Left ventricle myocardium superior (tissue), 1 donor: ENCODE results near the gene KIF3A. TPM values are rescaled to one million over a fixed set of nuclear protein-coding genes. Genes with fewer than 3 reads are reported as not detected.

ENCODE experiments used
- ATAC-seq: fragments of 200-7000 bp; cut with Tn5 transposase; one replicate; pipeline ENCODE4 v1.9.1; 2020; ENCODE audit warnings: mild to moderate bottlenecking, moderate library complexity
- DNase-seq: peaks from one replicate; pipeline ENCODE4 v3.0.0-alpha.2; 2020
- intact Hi-C: fragments of 100-400 bp; cut with micrococcal nuclease; formaldehyde crosslinking; loops from one replicate; pipeline ENCODE4 v1.11.0; 2022
- total RNA-seq: library from RNA; stranded (reverse); fragmentation: NEBNext Ultra II Directional; extraction: Animal tissue kit (Norgen Biotek cat#: 25700); gene quantifications from one replicate; pipeline ENCODE4 v1.2.1, GENCODE V29; 2021
- donor health status: DM: no; HTN: yes; CAD: no; lungs with severe emphysema.

Gene KIF3A
- total RNA-seq, 1 donor from 2014 or later: 12.4 TPM

DNA sequence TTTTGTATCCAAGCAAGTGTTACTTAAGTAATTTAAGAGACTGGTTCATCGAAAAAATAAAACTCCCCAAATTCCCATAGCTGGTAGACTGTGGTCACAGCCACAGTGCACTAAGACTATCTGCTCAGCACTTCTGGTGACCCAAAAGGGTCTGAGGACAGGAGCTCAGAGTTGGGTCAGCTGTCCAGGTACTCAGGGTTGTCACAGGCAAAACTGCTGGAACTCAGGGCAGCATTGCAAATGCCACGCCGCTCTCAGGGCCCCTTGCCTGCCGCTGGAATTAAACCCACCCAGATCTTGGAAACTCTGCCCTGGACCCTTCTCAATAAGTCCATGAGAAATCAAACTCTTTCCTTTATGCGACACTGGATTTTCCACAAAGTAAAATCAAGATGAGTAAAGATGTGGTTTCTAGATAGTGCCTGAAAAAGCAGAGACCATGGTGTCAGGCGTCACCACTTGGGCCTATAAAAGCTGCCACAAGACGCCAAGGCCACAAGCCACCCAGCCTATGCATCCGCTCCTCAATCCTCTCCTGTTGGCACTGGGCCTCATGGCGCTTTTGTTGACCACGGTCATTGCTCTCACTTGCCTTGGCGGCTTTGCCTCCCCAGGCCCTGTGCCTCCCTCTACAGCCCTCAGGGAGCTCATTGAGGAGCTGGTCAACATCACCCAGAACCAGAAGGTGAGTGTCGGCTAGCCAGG is 79.5 kb downstream of the KIF3A start, which contains the start of gene IL13:
TSS of gene IL13 (plus strand) at position 498 of the 705 bp plus-strand sequence. CDS start at position 512, 14 bp downstream.
- no peak for ATAC-seq
- intact Hi-C loops: no loop called here
- DNase-seq: no peak

- intact Hi-C loops: no loop called here
- no peak for DNase-seq
- ATAC-seq: no peak
Observed at GRCh38 chr5:132656774-132657355, 80.5 kb downstream of the KIF3A start.

GRCh38 chr5:132655821-132656773 is 81.2 kb downstream of the KIF3A start:
- ATAC-seq (peak; percentile 20), DNase-seq (no peak)
- intact Hi-C loops: no loop called here

DNA sequence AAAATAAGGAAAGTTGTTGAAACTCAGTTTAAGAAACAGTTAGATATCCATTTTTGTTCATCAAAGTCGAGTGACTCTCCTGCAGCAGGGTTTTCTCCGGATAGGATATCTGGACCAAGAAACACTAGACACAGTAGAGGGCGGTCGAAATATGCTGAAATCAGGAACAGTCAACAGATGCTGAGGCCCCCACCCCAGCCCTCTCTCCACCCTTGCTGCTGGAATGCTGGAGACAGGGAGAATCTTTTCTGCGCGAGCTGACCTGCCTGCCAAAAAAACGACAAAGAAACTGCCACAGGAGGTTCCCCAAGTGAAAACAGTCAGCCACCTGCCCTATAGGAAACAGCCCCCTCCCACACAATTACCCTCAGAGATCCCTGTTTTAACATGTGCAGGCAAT is 83.6 kb downstream of the KIF3A start:
- intact Hi-C loops: no loop called here
- ATAC-seq (no peak), DNase-seq (no peak)

GRCh38 chr5:132651838-132652469 is 85.4 kb downstream of the KIF3A start:
- no peak for ATAC-seq
- DNase-seq: no peak
- intact Hi-C loops: no loop called here

DNA sequence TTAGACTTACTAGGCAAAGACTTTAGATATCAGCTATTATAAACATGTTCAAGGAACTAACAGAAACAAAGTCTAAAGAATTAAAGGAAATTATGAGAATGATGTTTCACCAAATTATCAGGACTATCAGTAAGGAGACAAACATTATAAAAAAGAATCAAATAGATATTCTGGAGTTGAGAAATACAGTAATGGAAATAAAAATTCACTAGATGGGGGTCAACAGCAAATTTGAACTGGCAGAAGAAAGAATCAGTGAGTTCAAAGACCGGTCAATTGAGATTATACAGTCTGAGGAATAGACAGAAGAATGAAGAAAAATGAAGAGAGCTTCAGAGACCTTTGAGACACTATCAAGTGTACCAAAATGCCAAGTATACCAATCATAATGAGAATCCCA is 89.0 kb downstream of the KIF3A start:
- intact Hi-C loops: no loop called here
- no peak for DNase-seq
- ATAC-seq: no peak

GRCh38 chr5:132647473-132647872 is 89.9 kb downstream of the KIF3A start:
- intact Hi-C loops: no loop called here
- ATAC-seq (no peak), DNase-seq (no peak)

- ATAC-seq: no peak
- intact Hi-C loops: no loop called here
- DNase-seq: no peak
Observed at GRCh38 chr5:132646583-132647266, 90.6 kb downstream of the KIF3A start.

DNA sequence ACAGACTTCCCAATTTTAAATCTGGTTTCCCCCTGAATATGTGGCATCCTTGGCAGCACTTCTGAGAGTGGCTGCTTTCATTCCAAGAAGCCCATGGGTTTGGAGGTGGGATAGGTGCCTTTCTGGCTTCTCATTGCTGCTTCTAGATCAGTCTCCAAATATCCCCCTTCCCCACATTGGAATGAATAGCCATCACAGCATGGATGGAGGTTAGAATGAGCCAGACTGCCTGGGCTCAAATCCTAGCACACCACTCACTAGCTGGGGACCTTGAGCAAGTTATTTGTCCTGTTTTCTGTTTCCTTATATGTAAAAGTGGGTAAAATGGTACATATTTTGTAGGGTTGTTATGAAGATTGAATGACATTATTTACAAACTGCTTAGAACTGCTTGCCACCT is 93.2 kb downstream of the KIF3A start:
- ATAC-seq (no peak), DNase-seq (no peak)
- intact Hi-C loops: no loop called here

Other genes starting within 250 kb of the KIF3A start
- 12.6 TPM for gene IRF1, start 246.8 kb downstream of the KIF3A start, total RNA-seq
- not detected for gene IL5, start 194.0 kb downstream of the KIF3A start, total RNA-seq
- gene RAD50, start 180.6 kb downstream of the KIF3A start, total RNA-seq: 37.0 TPM
- gene IL13, start 79.4 kb downstream of the KIF3A start, total RNA-seq: not detected
- gene IL4, start 63.6 kb downstream of the KIF3A start, total RNA-seq: not detected
- gene CCNI2, start 9.9 kb upstream of the KIF3A start, total RNA-seq: 0.10 TPM
- gene SEPTIN8, start 39.7 kb upstream of the KIF3A start, total RNA-seq: 30.4 TPM
- 0.17 TPM for gene SOWAHA, start 75.8 kb upstream of the KIF3A start, total RNA-seq
- 5.7 TPM for gene SHROOM1, start 93.1 kb upstream of the KIF3A start, total RNA-seq
- 0.30 TPM for gene GDF9, start 128.9 kb upstream of the KIF3A start, total RNA-seq
- 1,703 TPM for gene UQCRQ, start 129.1 kb upstream of the KIF3A start, total RNA-seq
- 0.89 TPM for gene LEAP2, start 136.1 kb upstream of the KIF3A start, total RNA-seq
- gene AFF4, start 226.1 kb upstream of the KIF3A start, total RNA-seq: 33.0 TPM